AG09309 (cell line): ENCODE measurements around the gene YEATS2.
A peak's percentile ranks its signal among the peaks of the same experiment; 100 is the strongest.

Source experiments
- DNase-seq: peaks from one replicate; pipeline ENCODE4 v3.0.0-alpha.2; 2010; ENCODE audit warnings: low read depth
- H3K4me3 ChIP-seq: 2 replicates; pipeline ENCODE4 v1.5.1; 2011; ENCODE audit warnings: mild to moderate bottlenecking, low read depth, low read length, moderate library complexity; ENCODE audit not compliant: control insufficient read depth
- CTCF ChIP-seq: IDR thresholded peaks from 2 replicates; pipeline ENCODE4 v1.5.1; 2011; ENCODE audit warnings: mild to moderate bottlenecking, low read depth, low read length, inconsistent platforms; ENCODE audit not compliant: insufficient read depth, control insufficient read depth; ENCODE audit errors: missing control alignments

YEATS2 gene

GRCh38 chr3:183839751-183840150 is 142.2 kb downstream of the YEATS2 start:
- no peak for DNase-seq
- TF ChIP-seq CTCF, result no peak
- H3K4me3 ChIP-seq, result no peak overlapping the region

DNA sequence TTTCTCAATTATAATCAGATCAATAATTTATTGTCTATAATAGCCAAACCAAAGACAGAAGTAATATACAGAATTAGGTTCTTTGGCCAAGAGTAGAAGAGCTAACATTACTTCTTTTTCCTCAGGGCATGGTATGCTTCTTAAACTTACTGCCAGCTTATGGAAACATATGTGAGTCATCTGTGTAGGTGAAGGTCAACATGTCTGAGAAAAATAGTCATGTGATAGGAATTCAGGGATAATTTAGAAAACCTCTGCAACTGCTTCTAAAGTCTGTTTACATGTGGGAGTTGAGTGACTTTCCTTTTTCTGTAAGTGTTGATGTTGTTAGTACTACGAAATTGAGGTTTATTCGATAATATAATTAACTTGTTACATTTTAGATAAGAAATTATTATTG is 147.0 kb downstream of the YEATS2 start:
- no peak overlapping the region for H3K4me3 ChIP-seq
- peak; percentile 39 for DNase-seq
- no peak for TF ChIP-seq CTCF

- no peak for DNase-seq
- no peak for TF ChIP-seq CTCF
- no peak overlapping the region for H3K4me3 ChIP-seq
Measured at GRCh38 chr3:183845090-183845489, 147.5 kb downstream of the YEATS2 start.

DNA sequence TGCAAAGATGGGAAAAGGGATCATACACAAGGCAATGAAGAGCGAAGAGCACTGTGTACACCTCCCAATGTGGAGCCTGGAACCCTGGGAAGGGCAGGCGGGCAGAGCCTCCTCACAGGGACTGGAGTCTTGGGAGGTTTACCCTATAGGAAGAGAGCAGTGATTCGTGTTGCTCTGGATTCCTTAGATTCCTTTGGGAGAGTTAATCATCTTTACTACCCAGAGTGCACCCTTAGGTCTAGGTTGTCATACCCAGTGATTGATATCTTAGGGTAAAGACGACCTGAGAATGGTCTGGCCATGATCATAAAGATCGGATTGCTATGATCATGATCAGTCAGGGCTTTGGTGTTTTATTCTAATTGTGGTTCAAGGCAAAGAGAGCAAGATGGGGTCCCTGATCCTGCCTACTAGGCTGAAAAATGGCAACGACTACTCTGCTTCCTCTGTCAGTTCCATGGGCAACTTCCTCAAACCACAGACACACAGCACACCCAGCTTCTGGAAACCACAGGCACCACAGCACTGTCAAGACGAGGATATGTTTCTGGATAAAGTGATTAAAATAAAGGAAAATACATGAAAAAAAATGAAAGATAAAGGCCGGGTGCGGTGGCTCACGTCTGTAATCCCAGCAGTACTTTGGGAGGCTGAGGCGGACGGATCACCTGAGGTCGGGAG is 148.2 kb downstream of the YEATS2 start:
- H3K4me3 ChIP-seq, result no peak overlapping the region
- no peak for DNase-seq
- TF ChIP-seq CTCF, result no peak

DNA sequence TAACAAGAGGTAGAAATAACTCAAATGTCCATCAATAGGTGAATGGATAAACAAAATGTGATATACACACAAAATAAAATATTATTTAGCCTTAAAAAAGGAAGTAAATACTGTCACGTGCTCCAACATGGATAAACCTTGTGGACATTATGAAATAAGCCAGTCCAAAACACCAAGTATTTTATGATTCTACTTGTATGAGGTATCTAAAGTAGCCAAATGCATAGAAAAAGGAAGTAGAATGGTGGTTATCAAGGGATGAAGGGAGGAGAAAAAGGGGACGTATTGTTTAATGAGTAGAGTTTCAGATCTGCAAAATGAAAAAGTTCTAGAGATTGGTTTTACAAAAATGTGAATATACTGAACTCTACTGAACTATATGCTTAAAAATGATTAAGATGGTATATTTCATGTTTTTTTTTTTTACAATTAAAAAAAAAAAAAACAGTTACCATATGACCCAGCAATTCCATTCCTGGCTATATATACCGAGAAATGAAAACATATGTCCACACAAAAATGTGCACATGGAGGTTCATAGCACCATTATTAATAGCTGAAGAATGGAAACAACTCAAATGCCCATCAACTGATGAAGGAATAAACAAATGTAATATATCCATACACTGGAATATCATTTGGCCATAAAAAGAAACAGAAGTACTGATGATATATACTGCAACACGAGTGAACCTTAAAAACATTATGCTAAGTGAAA is 156.9 kb downstream of the YEATS2 start:
- TF ChIP-seq CTCF, result no peak
- DNase-seq, result no peak
- H3K4me3 ChIP-seq, result no peak overlapping the region

DNA sequence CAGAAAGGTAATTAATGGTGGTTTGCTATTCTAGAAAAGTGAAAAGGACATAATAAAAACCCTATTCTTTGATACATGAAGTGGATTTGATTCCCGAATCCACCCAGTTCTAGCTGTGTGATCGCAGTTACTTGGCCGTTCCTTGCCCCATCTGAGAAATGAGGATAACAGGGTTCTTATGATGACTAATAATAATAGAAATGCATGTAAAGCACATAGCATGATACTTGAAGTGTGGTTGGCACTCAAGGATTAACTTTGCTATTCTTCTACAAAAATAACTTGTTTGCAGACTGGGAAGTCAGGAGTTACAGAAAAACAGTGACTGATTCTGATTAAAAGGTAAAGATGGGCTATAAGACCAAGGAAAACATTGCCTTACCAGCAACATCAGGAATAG is 160.3 kb downstream of the YEATS2 start:
- H3K4me3 ChIP-seq, result no peak overlapping the region
- no peak for DNase-seq
- TF ChIP-seq CTCF, result no peak
